OCI-LY3 (cell line): Measurements from ENCODE around the gene RBM8A.

ENCODE experiments used
- H2AFZ ChIP-seq: fragments of 200-600, 300-600 bp; shearing (Covaris generic); 2 replicates; pipeline ENCODE4 v1.6.0; 2014; ENCODE audit warnings: antibody characterized with exemption, low read depth, low read length
- H3K27ac ChIP-seq: fragments of 200-600, 300-600 bp; sonication (generic); 2 replicates; pipeline ENCODE4 v1.5.1; 2014; ENCODE audit warnings: mild to moderate bottlenecking, low read length, moderate library complexity, mixed read lengths
- H3K27me3 ChIP-seq: fragments of 200-600, 300-600 bp; sonication (generic); 2 replicates; pipeline ENCODE4 v1.6.1; 2014; ENCODE audit warnings: low read depth, low read length, mixed read lengths
- H3K36me3 ChIP-seq: fragments of 200-600, 300-600 bp; sonication (generic); replicated peaks from 2 replicates; pipeline ENCODE3; 2014; ENCODE audit warnings: low read depth, low read length, mixed read lengths
- H3K4me1 ChIP-seq: fragments of 300-600, 200-600 bp; sonication (generic); 2 replicates; pipeline ENCODE4 v1.6.1; 2014; ENCODE audit warnings: low read length, mixed read lengths
- H3K4me2 ChIP-seq: fragments of 200-600, 300-600 bp; sonication (generic); 2 replicates; pipeline ENCODE4 v1.6.1; 2014; ENCODE audit warnings: low read length, mixed read lengths
- H3K4me3 ChIP-seq: fragments of 300-600, 200-600 bp; sonication (generic); 2 replicates; pipeline ENCODE4 v1.5.1; 2014; ENCODE audit warnings: antibody characterized with exemption, mild to moderate bottlenecking, low read length, moderate library complexity
- H3K79me2 ChIP-seq: fragments of 300-600, 200-600 bp; shearing (Covaris generic); 2 replicates; pipeline ENCODE4 v1.6.1; 2014; ENCODE audit warnings: mild to moderate bottlenecking, low read length, mixed read lengths
- H3K9ac ChIP-seq: fragments of 300-600, 200-600 bp; shearing (Covaris generic); 2 replicates; pipeline ENCODE4 v1.6.0; 2014; ENCODE audit warnings: mild to moderate bottlenecking, low read length, moderate library complexity
- H3K9me3 ChIP-seq: fragments of 200-600, 300-600 bp; shearing (Covaris generic); 2 replicates; pipeline ENCODE4 v1.6.1; 2014; ENCODE audit warnings: low read length, mixed read lengths; ENCODE audit not compliant: insufficient read depth
- H4K20me1 ChIP-seq: fragments of 200-600, 300-600 bp; sonication (generic); 2 replicates; pipeline ENCODE4 v1.6.1; 2016; ENCODE audit warnings: low read length, mixed read lengths; ENCODE audit not compliant: insufficient read depth
- CTCF ChIP-seq: fragments of 200-600, 300-600 bp; sonication (generic); IDR thresholded peaks from 2 replicates; pipeline ENCODE4 v1.5.1; 2014; ENCODE audit warnings: antibody characterized with exemption, low read length, low read depth
- EZH2phosphoT487 ChIP-seq: fragments of 200-600 bp; shearing (Covaris generic); IDR thresholded peaks from 2 replicates; pipeline ENCODE4 v1.6.1; 2018; ENCODE audit warnings: antibody characterized with exemption, mixed run types, low read depth

Gene RBM8A

GRCh38 chr1:145885738-145886287 lies 41.5 kb downstream of the RBM8A start, which contains the start of gene ANKRD35:
Gene ANKRD35, minus strand, starts transcription at chr1:145885866. Its CDS starts 108 bp downstream, at chr1:145885758.
- Histone ChIP-seq H3K9ac (no peak within 1 kb of the TSS; the same call in 1 of the 2 replicates), H2AFZ (peak within 1 kb of the TSS; percentile 94), H3K27me3 (peaks cover 28% of the 10 kb centered on the region), H3K79me2 (no peaks in the 10 kb centered on the region), H3K4me3 (peak within 1 kb of the TSS; percentile 87), H3K27ac (no peak within 1 kb of the TSS), H4K20me1 (no peaks in the 10 kb centered on the region), H3K4me2 (peak within 1 kb of the TSS; percentile 93), H3K36me3 (no peaks in the 10 kb centered on the region), H3K9me3 (no peaks in the 10 kb centered on the region), H3K4me1 (peaks cover 17% of the 10 kb centered on the region)
- TF ChIP-seq CTCF (no peak), EZH2phosphoT487 (no peak)

- no peaks in the 10 kb centered on the region for H4K20me1 ChIP-seq
- H2AFZ ChIP-seq, result no peak overlapping the region
- H3K9ac ChIP-seq, result no peak overlapping the region
- TF ChIP-seq CTCF, result no peak
- TF ChIP-seq EZH2phosphoT487, result no peak
- H3K79me2 ChIP-seq, result no peaks in the 10 kb centered on the region
- peaks cover 17% of the 10 kb centered on the region for H3K4me1 ChIP-seq
- H3K27me3 ChIP-seq, result peaks cover 28% of the 10 kb centered on the region
- H3K27ac ChIP-seq, result no peak overlapping the region
- no peak overlapping the region for H3K4me3 ChIP-seq
- H3K9me3 ChIP-seq, result no peaks in the 10 kb centered on the region
- H3K4me2 ChIP-seq, result no peak overlapping the region
- H3K36me3 ChIP-seq, result no peaks in the 10 kb centered on the region
Observed at GRCh38 chr1:145884675-145885074, 42.6 kb downstream of the RBM8A start.

- Histone ChIP-seq H3K27me3 (peaks cover 40% of the 10 kb centered on the region), H3K79me2 (no peaks in the 10 kb centered on the region), H3K9me3 (no peaks in the 10 kb centered on the region), H4K20me1 (no peaks in the 10 kb centered on the region), H2AFZ (no peak overlapping the region), H3K36me3 (no peaks in the 10 kb centered on the region), H3K4me1 (peaks cover 17% of the 10 kb centered on the region), H3K4me2 (no peak overlapping the region), H3K4me3 (no peak overlapping the region), H3K27ac (no peak overlapping the region), H3K9ac (no peak overlapping the region)
- no peak for TF ChIP-seq EZH2phosphoT487
- no peak for TF ChIP-seq CTCF
Observed at GRCh38 chr1:145879775-145880174, 47.5 kb downstream of the RBM8A start.

GRCh38 chr1:145878724-145879123 lies 48.6 kb downstream of the RBM8A start:
- no peaks in the 10 kb centered on the region for H3K9me3 ChIP-seq
- no peak overlapping the region for H3K27ac ChIP-seq
- H3K36me3 ChIP-seq, result no peaks in the 10 kb centered on the region
- H4K20me1 ChIP-seq, result no peaks in the 10 kb centered on the region
- H3K4me3 ChIP-seq, result no peak overlapping the region
- H3K79me2 ChIP-seq, result no peaks in the 10 kb centered on the region
- H3K27me3 ChIP-seq, result peaks cover 30% of the 10 kb centered on the region
- H3K4me2 ChIP-seq, result no peak overlapping the region
- peaks cover 14% of the 10 kb centered on the region for H3K4me1 ChIP-seq
- no peak for TF ChIP-seq CTCF
- TF ChIP-seq EZH2phosphoT487, result no peak
- no peak overlapping the region for H3K9ac ChIP-seq
- no peak overlapping the region for H2AFZ ChIP-seq
